Naive thymus-derived CD4-positive, alpha-beta T cell (primary cell): ENCODE data around the gene UTP4. TPM values are rescaled to one million over a fixed set of nuclear protein-coding genes. Genes with fewer than 3 reads are reported as not detected.

ENCODE experiments used
- ATAC-seq: fragments of 150-1000 bp; cut with Tn5 transposase; 2 replicates; pipeline ENCODE4 v1.10.0; 2021; ENCODE audit warnings: mild to moderate bottlenecking, moderate library complexity
- CTCF ChIA-PET: fragments of 350-600 bp; sonication (Branson Sonifier 250); formaldehyde crosslinking; loops from one replicate; lab custom pipeline; 2021; ENCODE audit warnings: antibody characterized with exemption; lab: Charles Lee
- POLR2A ChIA-PET: fragments of 350-600 bp; sonication (Branson Sonifier 250); formaldehyde crosslinking; loops from one replicate; lab custom pipeline; 2021; ENCODE audit warnings: antibody characterized with exemption, inconsistent platforms; lab: Charles Lee
- DNase-seq, 9 donors: peaks; one replicate each; pipeline versions ENCODE4 v3.0.0 to v3.0.0-alpha.2; 2020 to 2022; ENCODE audit warnings: mixed read lengths in 1 of 9
- H3K27ac ChIP-seq: one replicate; pipeline ENCODE4 v1.7.0; 2013; ENCODE audit warnings: mild to moderate bottlenecking, low read depth, low read length, moderate library complexity
- H3K27me3 ChIP-seq, 2 donors: one replicate each; pipeline ENCODE4 v1.7.0; 2013; ENCODE audit warnings: low read length in 2 of 2, mild to moderate bottlenecking in 2 of 2, moderate library complexity in 2 of 2; ENCODE audit not compliant: control insufficient read depth in 2 of 2, insufficient read depth in 2 of 2
- H3K36me3 ChIP-seq, 3 experiments: 1 replicate in 2 of 3; 2 replicates in 1 of 3; pipeline ENCODE4 v1.7.0; 2013; ENCODE audit warnings: low read length in 3 of 3, mild to moderate bottlenecking in 3 of 3, moderate library complexity in 1 of 3; ENCODE audit not compliant: insufficient read depth in 3 of 3, control insufficient read depth in 2 of 3
- H3K4me1 ChIP-seq, 2 donors: one replicate each; pipeline ENCODE4 v1.7.0; 2013; ENCODE audit warnings: low read length in 2 of 2, mild to moderate bottlenecking in 2 of 2, moderate library complexity in 1 of 2; ENCODE audit not compliant: control insufficient read depth in 2 of 2, insufficient read depth in 2 of 2
- H3K4me3 ChIP-seq: 2 replicates; pipeline ENCODE4 v1.7.0; 2013; ENCODE audit warnings: mild to moderate bottlenecking, low read length
- H3K9me3 ChIP-seq, 3 experiments: 1 replicate in 2 of 3; 2 replicates in 1 of 3; pipeline ENCODE4 v1.7.0; 2013; ENCODE audit warnings: low read length in 3 of 3; ENCODE audit not compliant: control insufficient read depth in 2 of 3
- H3K27ac Mint-ChIP-seq, 9 donors: one replicate each; pipeline ENCODE4 v1.8.0; 2020 to 2022; ENCODE audit warnings: mixed read lengths in 9 of 9, mild to moderate bottlenecking in 8 of 9, moderate library complexity in 5 of 9, inconsistent platforms in 2 of 9
- H3K27me3 Mint-ChIP-seq, 5 donors: one replicate each; pipeline ENCODE4 v1.8.0; 2021 to 2022; ENCODE audit warnings: mixed read lengths in 5 of 5, mild to moderate bottlenecking in 1 of 5
- H3K36me3 Mint-ChIP-seq, 5 donors: one replicate each; pipeline ENCODE4 v1.8.0; 2020 to 2022; ENCODE audit warnings: mixed read lengths in 5 of 5, mild to moderate bottlenecking in 3 of 5, inconsistent platforms in 1 of 5
- H3K4me1 Mint-ChIP-seq, 7 donors: one replicate each; pipeline ENCODE4 v1.8.0; 2020 to 2022; ENCODE audit warnings: mixed read lengths in 7 of 7, mild to moderate bottlenecking in 3 of 7, inconsistent platforms in 1 of 7
- H3K4me3 Mint-ChIP-seq, 10 donors: one replicate each; pipeline ENCODE4 v1.8.0; 2020 to 2022; ENCODE audit warnings: mild to moderate bottlenecking in 10 of 10, mixed read lengths in 10 of 10, moderate library complexity in 6 of 10, inconsistent platforms in 2 of 10
- H3K9me3 Mint-ChIP-seq, 11 donors: one replicate each; pipeline ENCODE4 v1.8.0; 2020 to 2022; ENCODE audit warnings: mixed read lengths in 11 of 11, mild to moderate bottlenecking in 4 of 11, inconsistent platforms in 1 of 11, moderate library complexity in 1 of 11
- intact Hi-C, 2 donors: fragments of 100-400 bp; cut with micrococcal nuclease; formaldehyde crosslinking; loops; one replicate each; pipeline ENCODE4 v1.15.1; 2023
- polyA plus RNA-seq, 2 donors: library from polyadenylated mRNA; unstranded; fragments of 300-500 nt; fragmentation: Illumina TruSeq; gene quantifications; one replicate each; pipeline ENCODE4 v1.2.3, GENCODE V29; 2021
- total RNA-seq, 6 experiments: library from RNA in 5 of 6; stranded (reverse) in 5 of 6; gene quantifications; 1 replicate in 5 of 6; 2 replicates in 1 of 6; pipeline ENCODE4 v1.2.3 and lab custom pipeline; 2021 to 2026

The UTP4 gene
- total and polyA plus RNA-seq, 7 experiments from 2014 or later, result 31.9 to 82.0 (median 42.9) TPM

- CTCF ChIA-PET, result interaction anchor here (0.6 to 1.1 kb wide), 2 partner anchors 49 to 67 kb away, joined by 3 read pairs; partner anchors contain the start of genes CHTF8 and UTP4
- H3K27me3 Mint-ChIP-seq, result no peaks in the 10 kb centered on the region
- POLR2A ChIA-PET, result no interaction called here
Measured at GRCh38 chr16:69199382-69199781, 66.9 kb downstream of the UTP4 start.

GRCh38 chr16:69201291-69201690, 68.8 kb downstream of the UTP4 start:
- Mint-ChIP-seq H3K4me1 (peaks cover 0 to 20% (median 9%) of the 10 kb centered on the region in 7 donors), H3K4me3 (no peak overlapping the region), H3K36me3 (peaks cover 0 to 3% (median 0%) of the 10 kb centered on the region in 5 donors), H3K9me3 (peaks cover 0 to 2% (median 0%) of the 10 kb centered on the region in 11 donors), H3K27me3 (no peaks in the 10 kb centered on the region), H3K27ac (peak overlapping the region in 2 of 9 donors; percentile 14 to 19)
- intact Hi-C loops, result no loop called here
- H3K4me1 ChIP-seq, result no peaks in the 10 kb centered on the region
- H3K4me3 ChIP-seq, result no peak overlapping the region
- no peak for DNase-seq
- H3K27ac ChIP-seq, result no peak overlapping the region
- no peak for ATAC-seq
- H3K9me3 ChIP-seq, result no peaks in the 10 kb centered on the region
- ChIA-PET POLR2A (interaction anchor here (0.7 kb wide), 1 partner anchor 293 kb away, joined by 3 read pairs; no protein-coding TSS in a partner anchor), CTCF (no interaction called here)
- no peaks in the 10 kb centered on the region for H3K27me3 ChIP-seq
- no peaks in the 10 kb centered on the region for H3K36me3 ChIP-seq

More at GRCh38 chr16:69199382-69199781, 66.9 kb downstream of the UTP4 start:
- Mint-ChIP-seq H3K36me3 (peaks cover 0 to 1% (median 0%) of the 10 kb centered on the region in 5 donors), H3K4me1 (peaks cover 0 to 16% (median 7%) of the 10 kb centered on the region in 7 donors), H3K27ac (no peak overlapping the region), H3K9me3 (peaks cover 0 to 2% (median 0%) of the 10 kb centered on the region in 11 donors), H3K4me3 (no peak overlapping the region)
- DNase-seq (no peak), ATAC-seq (no peak)
- H3K4me3 ChIP-seq, result no peak overlapping the region
- H3K36me3 ChIP-seq, result no peaks in the 10 kb centered on the region
- no peaks in the 10 kb centered on the region for H3K4me1 ChIP-seq
- intact Hi-C loops, result no loop called here
- H3K27me3 ChIP-seq, result no peaks in the 10 kb centered on the region
- no peak overlapping the region for H3K27ac ChIP-seq
- no peaks in the 10 kb centered on the region for H3K9me3 ChIP-seq

GRCh38 chr16:69201787-69202186, 69.3 kb downstream of the UTP4 start:
- intact Hi-C loops, result no loop called here

GRCh38 chr16:69204172-69204571, 71.7 kb downstream of the UTP4 start:
- Histone ChIP-seq H3K27ac (no peak overlapping the region), H3K4me1 (no peaks in the 10 kb centered on the region), H3K4me3 (no peak overlapping the region), H3K27me3 (no peaks in the 10 kb centered on the region), H3K36me3 (no peaks in the 10 kb centered on the region), H3K9me3 (no peaks in the 10 kb centered on the region)
- ChIA-PET POLR2A (no interaction called here), CTCF (no interaction called here)
- peaks cover 0 to 13% (median 5%) of the 10 kb centered on the region in 7 donors for H3K4me1 Mint-ChIP-seq
- DNase-seq (no peak), ATAC-seq (no peak)
- H3K36me3 Mint-ChIP-seq, result peaks cover 0 to 3% (median 0%) of the 10 kb centered on the region in 5 donors
- H3K4me3 Mint-ChIP-seq, result no peak overlapping the region
- H3K27me3 Mint-ChIP-seq, result no peaks in the 10 kb centered on the region
- intact Hi-C loops, result no loop called here
- no peak overlapping the region for H3K27ac Mint-ChIP-seq
- no peaks in the 10 kb centered on the region for H3K9me3 Mint-ChIP-seq

More at GRCh38 chr16:69201787-69202186, 69.3 kb downstream of the UTP4 start:
- Histone ChIP-seq H3K36me3 (no peaks in the 10 kb centered on the region), H3K4me3 (no peak overlapping the region), H3K27me3 (no peaks in the 10 kb centered on the region), H3K27ac (no peak overlapping the region), H3K9me3 (no peaks in the 10 kb centered on the region), H3K4me1 (no peaks in the 10 kb centered on the region)
- ATAC-seq (no peak), DNase-seq (no peak)
- Mint-ChIP-seq H3K36me3 (peaks cover 0 to 3% (median 0%) of the 10 kb centered on the region in 5 donors), H3K4me3 (no peak overlapping the region), H3K4me1 (peaks cover 0 to 17% (median 9%) of the 10 kb centered on the region in 7 donors), H3K27me3 (no peaks in the 10 kb centered on the region), H3K9me3 (peaks cover 0 to 2% (median 0%) of the 10 kb centered on the region in 11 donors), H3K27ac (peak overlapping the region in 3 of 9 donors; percentile 29 to 58 (median 53))
- POLR2A ChIA-PET, result interaction anchor here (0.7 kb wide), 1 partner anchor 293 kb away, joined by 3 read pairs; no protein-coding TSS in a partner anchor
- CTCF ChIA-PET, result no interaction called here

GRCh38 chr16:69209735-69210134, 77.3 kb downstream of the UTP4 start:
- no peaks in the 10 kb centered on the region for H3K27me3 Mint-ChIP-seq
- H3K4me3 ChIP-seq, result no peak overlapping the region
- intact Hi-C loops, result no loop called here
- no peak overlapping the region for H3K27ac Mint-ChIP-seq
- POLR2A ChIA-PET, result no interaction called here
- no peaks in the 10 kb centered on the region for H3K9me3 Mint-ChIP-seq
- H3K27me3 ChIP-seq, result no peaks in the 10 kb centered on the region
- DNase-seq (no peak), ATAC-seq (no peak)
- CTCF ChIA-PET, result no interaction called here
- no peak overlapping the region for H3K27ac ChIP-seq
- H3K36me3 ChIP-seq, result no peaks in the 10 kb centered on the region
- H3K36me3 Mint-ChIP-seq, result no peaks in the 10 kb centered on the region
- H3K9me3 ChIP-seq, result no peaks in the 10 kb centered on the region
- no peaks in the 10 kb centered on the region for H3K4me1 ChIP-seq
- no peak overlapping the region for H3K4me3 Mint-ChIP-seq
- H3K4me1 Mint-ChIP-seq, result peaks cover 0 to 5% (median under 1%) of the 10 kb centered on the region in 7 donors

GRCh38 chr16:69217433-69217832, 85.0 kb downstream of the UTP4 start:
- H3K27me3 Mint-ChIP-seq, result no peaks in the 10 kb centered on the region
- no peaks in the 10 kb centered on the region for H3K36me3 ChIP-seq
- ATAC-seq (no peak), DNase-seq (no peak)
- H3K27ac Mint-ChIP-seq, result peak overlapping the region in 1 of 9 donors; percentile 6
- no peaks in the 10 kb centered on the region for H3K9me3 Mint-ChIP-seq
- no peak overlapping the region for H3K4me3 Mint-ChIP-seq
- H3K4me1 ChIP-seq, result no peaks in the 10 kb centered on the region
- ChIA-PET POLR2A (no interaction called here), CTCF (no interaction called here)
- no peak overlapping the region for H3K27ac ChIP-seq
- H3K9me3 ChIP-seq, result no peaks in the 10 kb centered on the region
- H3K4me3 ChIP-seq, result no peak overlapping the region
- no peaks in the 10 kb centered on the region for H3K27me3 ChIP-seq
- no peaks in the 10 kb centered on the region for H3K36me3 Mint-ChIP-seq
- H3K4me1 Mint-ChIP-seq, result peaks cover 0 to 6% (median 0%) of the 10 kb centered on the region in 7 donors
- intact Hi-C loops, result no loop called here
